Measurements from ENCODE around the gene VKORC1. TPM values are rescaled to one million over a fixed set of nuclear protein-coding genes. Genes with fewer than 3 reads are reported as not detected.

The VKORC1 gene
- polyA plus RNA-seq, 2 donors: 18.5 to 39.2 TPM

DNA sequence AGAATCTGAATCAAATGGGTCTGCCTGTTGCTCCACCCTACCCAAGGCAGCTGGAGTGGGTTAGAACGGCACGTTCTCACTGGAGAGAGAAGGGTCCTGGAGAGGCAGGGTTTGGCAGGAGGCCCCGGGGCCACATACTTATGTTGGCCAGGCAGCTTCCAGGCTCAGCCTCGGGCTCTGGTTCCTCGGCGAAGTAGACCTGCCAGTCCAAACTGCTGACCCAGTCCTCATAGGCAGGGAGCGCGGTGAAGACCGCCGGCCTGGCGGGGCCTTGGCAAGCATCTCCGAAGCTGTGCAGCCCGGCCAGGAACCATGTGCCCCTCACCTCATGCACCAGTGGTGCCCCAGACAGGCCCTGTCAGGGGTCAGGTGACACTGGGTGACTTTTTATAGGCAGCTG lies 10.6 kb downstream of the VKORC1 start:
- Histone ChIP-seq H3K9me3 (ENCODE audit: control insufficient read depth in 2 of 2, insufficient read depth in 1 of 2, low read depth in 1 of 2, low read length in 1 of 2) (no peaks in the 10 kb centered on the region), H3K27me3 (ENCODE audit: control insufficient read depth in 1 of 2, insufficient read depth in 2 of 2, low read length in 2 of 2) (no peaks in the 10 kb centered on the region), H3K4me1 (ENCODE audit: control insufficient read depth in 2 of 2, insufficient read depth in 2 of 2, low read length in 1 of 2) (peaks cover 0 to 3% of the 10 kb centered on the region in 2 donors), H3K27ac (ENCODE audit: low read depth in 2 of 2, low read length in 1 of 2) (no peak overlapping the region), H3K4me3 (ENCODE audit: low read depth in 1 of 2, low read length in 2 of 2) (no peak overlapping the region), H3K36me3 (ENCODE audit: control insufficient read depth in 2 of 2, insufficient read depth in 2 of 2, low read length in 1 of 2) (peaks cover 0 to 38% of the 10 kb centered on the region in 2 donors)
- WGBS, 2 donors: 83 to 87% methylated on average over 13 of the region's 13 CpGs

GRCh38 chr16:31083556-31083955 lies 11.0 kb downstream of the VKORC1 start:
- WGBS, 2 donors: 70 to 71% methylated on average over 4 to 5 of the region's 5 CpGs
- no peaks in the 10 kb centered on the region for H3K27me3 ChIP-seq (ENCODE audit: control insufficient read depth in 1 of 2, insufficient read depth in 2 of 2, low read length in 2 of 2)
- H3K4me1 ChIP-seq (ENCODE audit: control insufficient read depth in 2 of 2, insufficient read depth in 2 of 2, low read length in 1 of 2): peaks cover 0 to 3% of the 10 kb centered on the region in 2 donors
- no peak overlapping the region for H3K27ac ChIP-seq (ENCODE audit: low read depth in 2 of 2, low read length in 1 of 2)
- H3K4me3 ChIP-seq (ENCODE audit: low read depth in 1 of 2, low read length in 2 of 2): no peak overlapping the region
- no peaks in the 10 kb centered on the region for H3K9me3 ChIP-seq (ENCODE audit: control insufficient read depth in 2 of 2, insufficient read depth in 1 of 2, low read depth in 1 of 2, low read length in 1 of 2)
- H3K36me3 ChIP-seq (ENCODE audit: control insufficient read depth in 2 of 2, insufficient read depth in 2 of 2, low read length in 1 of 2): peaks cover 0 to 40% of the 10 kb centered on the region in 2 donors

DNA sequence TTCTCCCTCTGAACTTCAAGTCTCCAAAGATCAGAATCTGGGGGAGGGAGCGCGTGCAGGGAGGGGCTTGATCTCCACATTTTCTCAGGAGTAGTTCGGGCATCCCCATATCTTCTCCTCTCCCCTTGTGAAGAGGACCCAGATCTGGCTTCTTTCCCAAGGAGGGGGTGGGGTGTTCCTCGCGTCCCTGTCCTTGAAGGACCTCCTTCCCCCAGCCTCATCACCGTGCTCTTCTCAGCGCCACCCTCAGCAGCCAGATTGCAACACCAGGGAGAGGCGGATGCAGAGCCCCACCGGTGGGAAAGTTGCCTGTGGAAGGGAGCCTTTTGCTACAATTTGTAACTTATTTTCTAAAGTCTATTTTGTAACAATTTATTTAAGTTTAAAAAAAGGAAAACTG lies 11.5 kb downstream of the VKORC1 start:
- Histone ChIP-seq H3K27me3 (ENCODE audit: control insufficient read depth in 1 of 2, insufficient read depth in 2 of 2, low read length in 2 of 2) (no peaks in the 10 kb centered on the region), H3K4me3 (ENCODE audit: low read depth in 1 of 2, low read length in 2 of 2) (no peak overlapping the region), H3K27ac (ENCODE audit: low read depth in 2 of 2, low read length in 1 of 2) (no peak overlapping the region), H3K36me3 (ENCODE audit: control insufficient read depth in 2 of 2, insufficient read depth in 2 of 2, low read length in 1 of 2) (peaks cover under 1 to 45% of the 10 kb centered on the region in 2 donors), H3K4me1 (ENCODE audit: control insufficient read depth in 2 of 2, insufficient read depth in 2 of 2, low read length in 1 of 2) (peaks cover 0 to 3% of the 10 kb centered on the region in 2 donors), H3K9me3 (ENCODE audit: control insufficient read depth in 2 of 2, insufficient read depth in 1 of 2, low read depth in 1 of 2, low read length in 1 of 2) (no peaks in the 10 kb centered on the region)
- WGBS, 2 donors: 69 to 72% methylated on average over 9 of the region's 9 CpGs

GRCh38 chr16:31082368-31083045 lies 12.1 kb downstream of the VKORC1 start:
- WGBS, 2 donors: 75 to 79% methylated on average over 13 to 14 of the region's 14 CpGs
- Histone ChIP-seq H3K27ac (ENCODE audit: low read depth in 2 of 2, low read length in 1 of 2) (no peak overlapping the region), H3K36me3 (ENCODE audit: control insufficient read depth in 2 of 2, insufficient read depth in 2 of 2, low read length in 1 of 2) (peaks cover 6 to 51% of the 10 kb centered on the region in 2 donors)

GRCh38 chr16:31081428-31082351 lies 12.9 kb downstream of the VKORC1 start:
- H3K36me3 ChIP-seq (ENCODE audit: control insufficient read depth in 2 of 2, insufficient read depth in 2 of 2, low read length in 1 of 2): peaks cover 13 to 59% of the 10 kb centered on the region in 2 donors
- 79 to 83% methylated on average over 26 of the region's 26 CpGs for WGBS, 2 donors
- peaks cover 0 to 3% of the 10 kb centered on the region in 2 donors for H3K4me1 ChIP-seq (ENCODE audit: control insufficient read depth in 2 of 2, insufficient read depth in 2 of 2, low read length in 1 of 2)
- H3K27me3 ChIP-seq (ENCODE audit: control insufficient read depth in 1 of 2, insufficient read depth in 2 of 2, low read length in 2 of 2): no peaks in the 10 kb centered on the region
- H3K9me3 ChIP-seq (ENCODE audit: control insufficient read depth in 2 of 2, insufficient read depth in 1 of 2, low read depth in 1 of 2, low read length in 1 of 2): no peaks in the 10 kb centered on the region
- H3K27ac ChIP-seq (ENCODE audit: low read depth in 2 of 2, low read length in 1 of 2): no peak overlapping the region
- no peak overlapping the region for H3K4me3 ChIP-seq (ENCODE audit: low read depth in 1 of 2, low read length in 2 of 2)

More at GRCh38 chr16:31082368-31083045, 12.1 kb downstream of the VKORC1 start:
- Histone ChIP-seq H3K27me3 (ENCODE audit: control insufficient read depth in 1 of 2, insufficient read depth in 2 of 2, low read length in 2 of 2) (no peaks in the 10 kb centered on the region), H3K4me3 (ENCODE audit: low read depth in 1 of 2, low read length in 2 of 2) (no peak overlapping the region), H3K4me1 (ENCODE audit: control insufficient read depth in 2 of 2, insufficient read depth in 2 of 2, low read length in 1 of 2) (peaks cover 0 to 3% of the 10 kb centered on the region in 2 donors), H3K9me3 (ENCODE audit: control insufficient read depth in 2 of 2, insufficient read depth in 1 of 2, low read depth in 1 of 2, low read length in 1 of 2) (no peaks in the 10 kb centered on the region)

DNA sequence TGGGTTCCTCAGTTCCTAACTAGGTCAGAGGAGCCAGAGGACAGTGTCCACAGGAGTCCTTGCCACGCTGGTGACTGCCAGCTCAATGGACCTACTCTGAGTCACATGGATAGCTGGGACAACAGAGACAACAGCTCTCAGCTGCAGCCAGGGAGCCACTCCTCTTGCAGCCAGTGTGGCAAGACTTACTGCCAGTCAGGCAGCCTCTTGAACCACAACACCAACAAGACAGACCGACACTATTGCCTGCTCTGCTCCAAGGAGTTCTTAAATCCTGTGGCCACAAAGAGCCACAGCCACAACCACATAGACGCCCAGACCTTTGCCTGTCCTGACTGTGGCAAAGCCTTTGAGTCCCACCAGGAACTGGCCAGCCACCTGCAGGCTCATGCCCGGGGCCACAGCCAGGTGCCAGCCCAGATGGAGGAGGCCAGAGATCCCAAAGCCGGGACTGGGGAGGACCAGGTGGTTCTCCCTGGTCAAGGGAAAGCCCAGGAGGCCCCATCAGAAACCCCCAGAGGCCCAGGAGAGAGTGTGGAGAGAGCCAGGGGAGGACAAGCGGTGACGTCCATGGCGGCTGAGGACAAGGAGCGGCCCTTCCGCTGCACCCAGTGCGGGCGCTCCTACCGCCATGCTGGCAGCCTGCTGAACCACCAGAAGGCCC lies 13.7 kb downstream of the VKORC1 start:
- no peak overlapping the region for H3K4me3 ChIP-seq (ENCODE audit: low read depth in 1 of 2, low read length in 2 of 2)
- peaks cover 0 to 5% of the 10 kb centered on the region in 2 donors for H3K4me1 ChIP-seq (ENCODE audit: control insufficient read depth in 2 of 2, insufficient read depth in 2 of 2, low read length in 1 of 2)
- no peaks in the 10 kb centered on the region for H3K27me3 ChIP-seq (ENCODE audit: control insufficient read depth in 1 of 2, insufficient read depth in 2 of 2, low read length in 2 of 2)
- H3K36me3 ChIP-seq (ENCODE audit: control insufficient read depth in 2 of 2, insufficient read depth in 2 of 2, low read length in 1 of 2): peaks cover 15 to 61% of the 10 kb centered on the region in 2 donors
- WGBS, 2 donors: 90 to 92% methylated on average over 13 of the region's 13 CpGs
- H3K9me3 ChIP-seq (ENCODE audit: control insufficient read depth in 2 of 2, insufficient read depth in 1 of 2, low read depth in 1 of 2, low read length in 1 of 2): no peaks in the 10 kb centered on the region
- H3K27ac ChIP-seq (ENCODE audit: low read depth in 2 of 2, low read length in 1 of 2): no peak overlapping the region

- H3K27ac ChIP-seq (ENCODE audit: low read depth in 2 of 2, low read length in 1 of 2): no peak overlapping the region
These were observed 14.5 kb downstream of the VKORC1 start for GRCh38 chr16:31080035-31080629.

DNA sequence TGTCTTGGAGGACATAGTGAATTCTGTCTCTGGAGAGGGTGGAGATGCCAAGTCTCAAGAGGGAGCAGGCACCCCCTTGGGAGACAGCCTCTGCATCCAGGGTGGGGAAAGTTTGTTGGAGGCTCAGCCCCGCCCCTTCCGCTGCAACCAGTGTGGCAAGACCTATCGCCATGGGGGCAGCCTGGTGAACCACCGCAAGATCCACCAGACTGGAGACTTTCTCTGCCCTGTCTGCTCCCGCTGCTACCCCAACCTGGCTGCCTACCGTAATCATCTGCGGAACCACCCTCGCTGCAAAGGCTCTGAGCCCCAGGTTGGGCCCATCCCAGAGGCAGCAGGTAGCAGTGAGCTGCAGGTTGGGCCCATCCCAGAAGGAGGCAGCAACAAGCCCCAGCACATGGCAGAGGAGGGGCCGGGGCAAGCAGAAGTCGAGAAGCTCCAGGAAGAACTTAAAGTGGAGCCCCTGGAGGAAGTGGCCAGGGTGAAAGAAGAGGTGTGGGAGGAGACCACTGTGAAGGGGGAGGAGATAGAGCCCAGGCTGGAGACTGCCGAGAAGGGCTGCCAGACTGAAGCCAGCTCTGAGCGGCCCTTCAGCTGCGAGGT lies 15.2 kb downstream of the VKORC1 start:
- WGBS, 2 donors: 82 to 88% methylated on average over 13 of the region's 13 CpGs
- Histone ChIP-seq H3K4me1 (ENCODE audit: control insufficient read depth in 2 of 2, insufficient read depth in 2 of 2, low read length in 1 of 2) (peaks cover 0 to 5% of the 10 kb centered on the region in 2 donors), H3K36me3 (ENCODE audit: control insufficient read depth in 2 of 2, insufficient read depth in 2 of 2, low read length in 1 of 2) (peaks cover 15 to 57% of the 10 kb centered on the region in 2 donors), H3K27ac (ENCODE audit: low read depth in 2 of 2, low read length in 1 of 2) (no peak overlapping the region), H3K9me3 (ENCODE audit: control insufficient read depth in 2 of 2, insufficient read depth in 1 of 2, low read depth in 1 of 2, low read length in 1 of 2) (no peaks in the 10 kb centered on the region), H3K27me3 (ENCODE audit: control insufficient read depth in 1 of 2, insufficient read depth in 2 of 2, low read length in 2 of 2) (no peaks in the 10 kb centered on the region), H3K4me3 (ENCODE audit: low read depth in 1 of 2, low read length in 2 of 2) (no peak overlapping the region)

More at GRCh38 chr16:31080035-31080629, 14.5 kb downstream of the VKORC1 start:
- Histone ChIP-seq H3K27me3 (ENCODE audit: control insufficient read depth in 1 of 2, insufficient read depth in 2 of 2, low read length in 2 of 2) (no peaks in the 10 kb centered on the region), H3K4me1 (ENCODE audit: control insufficient read depth in 2 of 2, insufficient read depth in 2 of 2, low read length in 1 of 2) (peaks cover 0 to 5% of the 10 kb centered on the region in 2 donors), H3K4me3 (ENCODE audit: low read depth in 1 of 2, low read length in 2 of 2) (no peak overlapping the region), H3K9me3 (ENCODE audit: control insufficient read depth in 2 of 2, insufficient read depth in 1 of 2, low read depth in 1 of 2, low read length in 1 of 2) (no peaks in the 10 kb centered on the region), H3K36me3 (ENCODE audit: control insufficient read depth in 2 of 2, insufficient read depth in 2 of 2, low read length in 1 of 2) (peaks cover 15 to 60% of the 10 kb centered on the region in 2 donors)
- 94 to 95% methylated on average over 40 of the region's 40 CpGs for WGBS, 2 donors

Data from esophagus (tissue), 2 donors.